SK-N-SH treated with all-trans-retinoic acid at 6 μM for 48 hours (cell line): ENCODE results near the gene SLC26A3.

Experiments
- ATAC-seq: fragments of 200-7000 bp; cut with Tn5 transposase; 3 replicates; pipeline ENCODE4 v1.9.1; 2020; ENCODE audit warnings: mild to moderate bottlenecking, moderate library complexity
- ARNTL ChIP-seq: fragments of 450-650 bp; formaldehyde crosslinking; IDR thresholded peaks from 2 replicates; pipeline ENCODE4 v1.5.0; 2020; ENCODE audit warnings: low read depth, mild to moderate bottlenecking, moderate library complexity, borderline replicate concordance
- BACH2 ChIP-seq: fragments of 250-450 bp; sonication (Bioruptor Pico); IDR thresholded peaks from 2 replicates; pipeline ENCODE4 v1.9.0; 2021; ENCODE audit warnings: mild to moderate bottlenecking, borderline replicate concordance
- CSRNP3 ChIP-seq: fragments of 250-450 bp; sonication (Bioruptor Pico); IDR thresholded peaks from 2 replicates; pipeline ENCODE4 v1.5.1; 2021; ENCODE audit warnings: mild to moderate bottlenecking, moderate library complexity
- ESRRG ChIP-seq: fragments of 250-450 bp; sonication (Bioruptor Pico); IDR thresholded peaks from 2 replicates; pipeline ENCODE4 v1.6.1; 2021; ENCODE audit warnings: mild to moderate bottlenecking
- GLIS3 ChIP-seq: fragments of 250-450 bp; sonication (Bioruptor Pico); IDR thresholded peaks from 2 replicates; pipeline ENCODE4 v1.5.0; 2020; ENCODE audit warnings: mild to moderate bottlenecking, moderate library complexity
- ISL1 ChIP-seq: fragments of 250-450 bp; sonication (Bioruptor Pico); IDR thresholded peaks from 2 replicates; pipeline ENCODE4 v2.1.2; 2022; ENCODE audit warnings: mild to moderate bottlenecking, moderate library complexity
- OSR1 ChIP-seq: fragments of 250-450 bp; sonication (Bioruptor Pico); IDR thresholded peaks from 2 replicates; pipeline ENCODE4 v1.8.0; 2022; ENCODE audit warnings: moderate library complexity, mild to moderate bottlenecking, inconsistent platforms
- PATZ1 ChIP-seq: fragments of 250-450 bp; sonication (Bioruptor Pico); IDR thresholded peaks from 2 replicates; pipeline ENCODE4 v1.8.0; 2020; ENCODE audit warnings: mild to moderate bottlenecking, moderate library complexity, borderline replicate concordance
- PPARA ChIP-seq: fragments of 250-450 bp; sonication (Bioruptor Pico); IDR thresholded peaks from 2 replicates; pipeline ENCODE4 v1.5.0; 2020; ENCODE audit warnings: mild to moderate bottlenecking, borderline replicate concordance
- RARB ChIP-seq: fragments of 250-450 bp; sonication (Bioruptor Pico); IDR thresholded peaks from 2 replicates; pipeline ENCODE4 v1.8.0; 2021; ENCODE audit warnings: mild to moderate bottlenecking, moderate library complexity
- SNAI2 ChIP-seq: fragments of 250-450 bp; sonication (Bioruptor Pico); IDR thresholded peaks from 2 replicates; pipeline ENCODE4 v1.5.0; 2020; ENCODE audit warnings: mild to moderate bottlenecking, moderate library complexity
- TCF4 ChIP-seq: fragments of 250-450 bp; sonication (Bioruptor Pico); IDR thresholded peaks from 2 replicates; pipeline ENCODE4 v1.8.0; 2021; ENCODE audit warnings: mild to moderate bottlenecking, moderate library complexity, borderline replicate concordance
- TOX ChIP-seq: fragments of 250-450 bp; sonication (Bioruptor Pico); IDR thresholded peaks from 2 replicates; pipeline ENCODE4 v1.8.0; 2021; ENCODE audit warnings: mild to moderate bottlenecking, moderate library complexity, borderline replicate concordance
- ZC3H10 ChIP-seq: fragments of 250-450 bp; sonication (Bioruptor Pico); IDR thresholded peaks from 2 replicates; pipeline ENCODE4 v1.5.1; 2021; ENCODE audit warnings: mild to moderate bottlenecking, moderate library complexity
- ZFP3 ChIP-seq: fragments of 250-450 bp; sonication (Bioruptor Pico); IDR thresholded peaks from 2 replicates; pipeline ENCODE4 v1.5.0; 2020; ENCODE audit warnings: mild to moderate bottlenecking, moderate library complexity
- ZFP30 ChIP-seq: fragments of 450-650 bp; formaldehyde crosslinking; IDR thresholded peaks from 2 replicates; pipeline ENCODE4 v1.5.0; 2022; ENCODE audit warnings: mild to moderate bottlenecking, moderate library complexity
- ZNF565 ChIP-seq: fragments of 450-650 bp; formaldehyde crosslinking; conservative IDR thresholded peaks from 2 replicates; pipeline ENCODE4 v1.5.0; 2020; ENCODE audit warnings: low read depth, mild to moderate bottlenecking, moderate library complexity
- ZNF70 ChIP-seq: fragments of 450-650 bp; formaldehyde crosslinking; IDR thresholded peaks from 2 replicates; pipeline ENCODE4 v1.5.0; 2020; ENCODE audit warnings: mild to moderate bottlenecking, moderate library complexity
- ZNF8 ChIP-seq: fragments of 450-650 bp; formaldehyde crosslinking; IDR thresholded peaks from 2 replicates; pipeline ENCODE4 v1.5.0; 2020; ENCODE audit warnings: mild to moderate bottlenecking, moderate library complexity
- TF ChIP-seq, protein P1 (sequence below): fragments of 250-450 bp; sonication (Bioruptor Pico); IDR thresholded peaks from 2 replicates; pipeline ENCODE4 v1.8.0; 2021; ENCODE audit warnings: low read depth, mild to moderate bottlenecking, moderate library complexity, borderline replicate concordance
- TF ChIP-seq, protein P2 (sequence below): fragments of 250-450 bp; sonication (Bioruptor Pico); IDR thresholded peaks from 2 replicates; pipeline ENCODE4 v1.5.1; 2020; ENCODE audit warnings: low read depth, mild to moderate bottlenecking, moderate library complexity
- TF ChIP-seq, protein P3 (sequence below): fragments of 250-450 bp; sonication (Bioruptor Pico); IDR thresholded peaks from 2 replicates; pipeline ENCODE4 v1.5.0; 2020; ENCODE audit warnings: mild to moderate bottlenecking, moderate library complexity

The SLC26A3 gene

DNA sequence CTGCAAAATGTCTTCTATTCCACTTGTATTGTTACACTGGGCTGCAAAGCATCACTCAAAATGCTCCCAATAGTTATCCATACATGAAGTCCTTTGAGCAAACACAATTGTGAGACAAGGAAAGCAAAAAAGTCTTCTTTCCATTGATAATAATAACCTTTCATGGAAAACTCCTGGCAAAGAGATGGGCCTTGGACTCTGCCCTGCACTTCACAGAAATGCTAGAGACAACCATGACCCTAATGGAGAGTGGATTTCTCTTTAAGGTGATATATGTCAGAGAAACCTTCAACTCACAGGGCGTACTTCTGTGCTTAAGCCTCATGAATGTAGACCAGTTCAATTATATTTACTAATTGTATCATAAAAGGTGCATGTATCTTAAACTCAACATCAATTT, 19.4 kb downstream of the SLC26A3 start:
- TF ChIP-seq GLIS3 (CRISPR knock-in tag) (no peak), ZNF565 (CRISPR knock-in tag) (no peak), ZFP30 (CRISPR knock-in tag) (no peak), ARNTL (CRISPR knock-in tag) (no peak)

DNA sequence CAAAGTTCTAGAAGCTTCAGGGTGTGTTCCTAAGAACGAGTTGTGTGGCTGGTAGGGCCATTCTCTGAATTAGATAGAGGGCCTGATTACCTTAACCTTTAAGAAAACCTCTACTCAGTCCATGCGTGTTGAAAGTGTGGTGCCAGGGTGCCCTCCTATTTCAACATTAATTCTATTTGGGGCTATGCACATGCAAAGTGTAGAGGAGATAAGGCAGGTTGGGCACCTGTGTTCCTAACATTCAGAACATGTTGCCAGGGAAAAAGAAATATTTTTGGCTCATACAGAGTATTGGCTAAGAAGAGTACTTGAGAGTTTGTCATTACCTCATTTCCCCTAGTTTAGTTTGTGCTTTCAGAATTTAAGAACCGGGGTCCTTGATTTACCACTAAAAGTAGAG, 20.6 kb downstream of the SLC26A3 start:
- no peak for TF ChIP-seq BACH2 (CRISPR knock-in tag)
- TF ChIP-seq CSRNP3 (CRISPR knock-in tag): no peak
- no peak for TF ChIP-seq ARNTL (CRISPR knock-in tag)
- no peak for TF ChIP-seq ZC3H10 (CRISPR knock-in tag)
- no peak for TF ChIP-seq TOX (CRISPR knock-in tag)
- TF ChIP-seq ZNF8 (CRISPR knock-in tag): no peak
- no peak for TF ChIP-seq SNAI2 (CRISPR knock-in tag)
- TF ChIP-seq, protein P1, sequence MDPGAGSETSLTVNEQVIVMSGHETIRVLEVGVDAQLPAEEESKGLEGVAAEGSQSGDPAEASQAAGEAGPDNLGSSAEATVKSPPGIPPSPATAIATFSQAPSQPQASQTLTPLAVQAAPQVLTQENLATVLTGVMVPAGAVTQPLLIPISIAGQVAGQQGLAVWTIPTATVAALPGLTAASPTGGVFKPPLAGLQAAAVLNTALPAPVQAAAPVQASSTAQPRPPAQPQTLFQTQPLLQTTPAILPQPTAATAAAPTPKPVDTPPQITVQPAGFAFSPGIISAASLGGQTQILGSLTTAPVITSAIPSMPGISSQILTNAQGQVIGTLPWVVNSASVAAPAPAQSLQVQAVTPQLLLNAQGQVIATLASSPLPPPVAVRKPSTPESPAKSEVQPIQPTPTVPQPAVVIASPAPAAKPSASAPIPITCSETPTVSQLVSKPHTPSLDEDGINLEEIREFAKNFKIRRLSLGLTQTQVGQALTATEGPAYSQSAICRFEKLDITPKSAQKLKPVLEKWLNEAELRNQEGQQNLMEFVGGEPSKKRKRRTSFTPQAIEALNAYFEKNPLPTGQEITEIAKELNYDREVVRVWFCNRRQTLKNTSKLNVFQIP (CRISPR knock-in tag): no peak
- no peak for TF ChIP-seq RARB (CRISPR knock-in tag)
- no peak for TF ChIP-seq ZFP3
- TF ChIP-seq ISL1 (CRISPR knock-in tag): no peak
- TF ChIP-seq GLIS3 (CRISPR knock-in tag): no peak
- no peak for TF ChIP-seq TCF4
- TF ChIP-seq PATZ1 (CRISPR knock-in tag): no peak
- no peak for TF ChIP-seq ZNF70 (CRISPR knock-in tag)
- TF ChIP-seq, protein P2, sequence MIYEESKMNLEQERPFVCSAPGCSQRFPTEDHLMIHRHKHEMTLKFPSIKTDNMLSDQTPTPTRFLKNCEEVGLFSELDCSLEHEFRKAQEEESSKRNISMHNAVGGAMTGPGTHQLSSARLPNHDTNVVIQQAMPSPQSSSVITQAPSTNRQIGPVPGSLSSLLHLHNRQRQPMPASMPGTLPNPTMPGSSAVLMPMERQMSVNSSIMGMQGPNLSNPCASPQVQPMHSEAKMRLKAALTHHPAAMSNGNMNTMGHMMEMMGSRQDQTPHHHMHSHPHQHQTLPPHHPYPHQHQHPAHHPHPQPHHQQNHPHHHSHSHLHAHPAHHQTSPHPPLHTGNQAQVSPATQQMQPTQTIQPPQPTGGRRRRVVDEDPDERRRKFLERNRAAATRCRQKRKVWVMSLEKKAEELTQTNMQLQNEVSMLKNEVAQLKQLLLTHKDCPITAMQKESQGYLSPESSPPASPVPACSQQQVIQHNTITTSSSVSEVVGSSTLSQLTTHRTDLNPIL (CRISPR knock-in tag): no peak
- no peak for ATAC-seq

More for the DNA sequence above, 19.4 kb downstream of the SLC26A3 start:
- no peak for ATAC-seq

DNA sequence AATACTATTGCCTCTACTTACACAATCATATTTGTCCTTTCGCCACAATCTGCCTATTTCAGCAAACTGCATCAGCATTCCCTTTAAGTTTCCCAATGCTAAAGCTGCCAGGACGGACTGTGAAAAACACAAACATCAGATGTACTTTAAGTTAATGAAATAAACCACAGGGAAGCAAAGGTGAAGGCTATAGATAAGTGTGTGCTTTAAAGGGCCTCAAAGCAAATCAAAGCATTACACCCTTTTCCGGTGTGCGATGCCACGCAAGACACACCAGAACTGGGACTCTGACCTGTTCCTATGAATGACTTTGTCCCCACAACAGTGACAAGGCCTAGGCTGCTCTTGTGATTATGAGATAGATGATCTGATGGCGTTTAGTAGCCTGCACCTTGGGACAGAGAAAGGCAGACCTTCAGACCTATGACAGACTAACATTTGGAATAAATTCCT, 23.4 kb downstream of the SLC26A3 start:
- TF ChIP-seq PPARA (no peak), ESRRG (no peak), TOX (CRISPR knock-in tag) (no peak), ISL1 (CRISPR knock-in tag) (no peak), PATZ1 (CRISPR knock-in tag) (no peak), ZFP3 (no peak), CSRNP3 (CRISPR knock-in tag) (no peak), ZNF70 (CRISPR knock-in tag) (no peak), ZC3H10 (CRISPR knock-in tag) (no peak), ZNF8 (CRISPR knock-in tag) (no peak), ZNF565 (CRISPR knock-in tag) (no peak), ZFP30 (CRISPR knock-in tag) (no peak), OSR1 (CRISPR knock-in tag) (no peak), BACH2 (CRISPR knock-in tag) (no peak), SNAI2 (CRISPR knock-in tag) (no peak)
- TF ChIP-seq, protein P3, sequence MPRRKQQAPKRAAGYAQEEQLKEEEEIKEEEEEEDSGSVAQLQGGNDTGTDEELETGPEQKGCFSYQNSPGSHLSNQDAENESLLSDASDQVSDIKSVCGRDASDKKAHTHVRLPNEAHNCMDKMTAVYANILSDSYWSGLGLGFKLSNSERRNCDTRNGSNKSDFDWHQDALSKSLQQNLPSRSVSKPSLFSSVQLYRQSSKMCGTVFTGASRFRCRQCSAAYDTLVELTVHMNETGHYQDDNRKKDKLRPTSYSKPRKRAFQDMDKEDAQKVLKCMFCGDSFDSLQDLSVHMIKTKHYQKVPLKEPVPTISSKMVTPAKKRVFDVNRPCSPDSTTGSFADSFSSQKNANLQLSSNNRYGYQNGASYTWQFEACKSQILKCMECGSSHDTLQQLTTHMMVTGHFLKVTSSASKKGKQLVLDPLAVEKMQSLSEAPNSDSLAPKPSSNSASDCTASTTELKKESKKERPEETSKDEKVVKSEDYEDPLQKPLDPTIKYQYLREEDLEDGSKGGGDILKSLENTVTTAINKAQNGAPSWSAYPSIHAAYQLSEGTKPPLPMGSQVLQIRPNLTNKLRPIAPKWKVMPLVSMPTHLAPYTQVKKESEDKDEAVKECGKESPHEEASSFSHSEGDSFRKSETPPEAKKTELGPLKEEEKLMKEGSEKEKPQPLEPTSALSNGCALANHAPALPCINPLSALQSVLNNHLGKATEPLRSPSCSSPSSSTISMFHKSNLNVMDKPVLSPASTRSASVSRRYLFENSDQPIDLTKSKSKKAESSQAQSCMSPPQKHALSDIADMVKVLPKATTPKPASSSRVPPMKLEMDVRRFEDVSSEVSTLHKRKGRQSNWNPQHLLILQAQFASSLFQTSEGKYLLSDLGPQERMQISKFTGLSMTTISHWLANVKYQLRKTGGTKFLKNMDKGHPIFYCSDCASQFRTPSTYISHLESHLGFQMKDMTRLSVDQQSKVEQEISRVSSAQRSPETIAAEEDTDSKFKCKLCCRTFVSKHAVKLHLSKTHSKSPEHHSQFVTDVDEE: no peak
- TF ChIP-seq, protein P1 (CRISPR knock-in tag): no peak
- no peak; the same call in 2 of the 3 replicates for ATAC-seq
